B cell (primary cell): ENCODE measurements around the gene DPH6. TPM values are rescaled to one million over a fixed set of nuclear protein-coding genes. Genes with fewer than 3 reads are reported as not detected.

Experiments used
- ATAC-seq: fragments of 200-7000 bp; cut with Tn5 transposase; one replicate; pipeline ENCODE4 v1.10.0; 2021; ENCODE audit warnings: low read depth, mild to moderate bottlenecking, moderate number of reproducible peaks, moderate library complexity
- CTCF ChIA-PET: fragments of 350-600 bp; sonication (Branson Sonifier 250); formaldehyde crosslinking; loops from one replicate; lab custom pipeline; 2021; ENCODE audit warnings: antibody characterized with exemption, inconsistent platforms; lab: Charles Lee
- POLR2A ChIA-PET: fragments of 350-600 bp; sonication (Branson Sonifier 250); formaldehyde crosslinking; loops from one replicate; lab custom pipeline; 2021; ENCODE audit warnings: antibody characterized with exemption; lab: Charles Lee
- DNase-seq: peaks from one replicate; pipeline ENCODE4 v3.0.0; 2013
- H2AFZ ChIP-seq: 2 replicates; pipeline ENCODE4 v1.6.1; 2012; ENCODE audit warnings: mild to moderate bottlenecking, low read depth, low read length; ENCODE audit not compliant: insufficient read depth, poor library complexity, severe bottlenecking
- H3K27ac ChIP-seq, 2 donors: 1 replicate in 1 of 2; 2 replicates in 1 of 2; pipeline ENCODE4 v1.5.1; 2012 to 2013; ENCODE audit warnings: low read length in 2 of 2, mild to moderate bottlenecking in 2 of 2, moderate library complexity in 1 of 2
- H3K27me3 ChIP-seq, 4 experiments: fragments of 200-600 bp in 1 of 4; sonication (generic) in 1 of 4; replicated peaks in 1 of 4; 1 replicate in 2 of 4; 2 replicates in 2 of 4; pipeline versions ENCODE4 v1.6.1 to v1.7.0; 2013 to 2016; ENCODE audit warnings: low read length in 3 of 4, mild to moderate bottlenecking in 2 of 4, mixed read lengths in 1 of 4, moderate library complexity in 1 of 4; ENCODE audit not compliant: insufficient read depth in 4 of 4, control insufficient read depth in 3 of 4; ENCODE audit errors: control extremely low read depth in 1 of 4
- H3K36me3 ChIP-seq, 2 experiments: replicated peaks in 1 of 2; 1 replicate in 1 of 2; 2 replicates in 1 of 2; pipeline versions ENCODE4 v1.6.1 to v1.7.1; 2013; ENCODE audit warnings: low read length in 1 of 2; ENCODE audit not compliant: insufficient read depth in 2 of 2, control insufficient read depth in 1 of 2; ENCODE audit errors: control extremely low read depth in 1 of 2, extremely low read depth in 1 of 2
- H3K4me1 ChIP-seq, 2 donors: fragments of 200-600 bp in 1 of 2; sonication (generic) in 1 of 2; 1 replicate in 1 of 2; 2 replicates in 1 of 2; pipeline versions ENCODE4 v1.5.1 to v1.6.1; 2013 to 2017; ENCODE audit warnings: low read length in 2 of 2; ENCODE audit not compliant: control insufficient read depth in 2 of 2, insufficient read depth in 2 of 2
- H3K4me2 ChIP-seq: replicated peaks from 2 replicates; pipeline ENCODE3; 2012; ENCODE audit warnings: mild to moderate bottlenecking, low read depth, low read length; ENCODE audit not compliant: poor library complexity, severe bottlenecking
- H3K4me3 ChIP-seq, 5 experiments: fragments of 200-600 bp in 1 of 5; sonication (generic) in 1 of 5; 1 replicate in 3 of 5; 2 replicates in 2 of 5; pipeline versions ENCODE4 v1.5.1 to v1.7.0; 2011 to 2016; ENCODE audit warnings: low read length in 4 of 5, mild to moderate bottlenecking in 4 of 5, low read depth in 2 of 5, control low read depth in 1 of 5, moderate library complexity in 1 of 5; ENCODE audit not compliant: insufficient read depth in 1 of 5; ENCODE audit errors: control extremely low read depth in 1 of 5, extremely low read depth in 1 of 5
- H3K79me2 ChIP-seq: fragments of 200-600 bp; sonication (generic); one replicate; pipeline ENCODE4 v1.6.0; 2016; ENCODE audit warnings: low read length; ENCODE audit not compliant: control insufficient read depth, insufficient read depth
- H3K9ac ChIP-seq: fragments of 200-600 bp; sonication (generic); 2 replicates; pipeline ENCODE4 v1.6.1; 2017; ENCODE audit warnings: mild to moderate bottlenecking, low read length, moderate library complexity
- H3K9me3 ChIP-seq, 3 donors: one replicate each; pipeline versions ENCODE4 v1.6.1 to v1.7.1; 2013; ENCODE audit warnings: low read length in 2 of 3; ENCODE audit not compliant: control insufficient read depth in 2 of 3, insufficient read depth in 1 of 3; ENCODE audit errors: control extremely low read depth in 1 of 3
- H4K20me1 ChIP-seq: 2 replicates; pipeline ENCODE4 v1.6.0; 2012; ENCODE audit warnings: mild to moderate bottlenecking, low read length; ENCODE audit not compliant: insufficient read depth, control insufficient read depth, poor library complexity, severe bottlenecking
- H3K27ac Mint-ChIP-seq: one replicate; pipeline ENCODE4 v1.8.0; 2021; ENCODE audit warnings: mixed read lengths
- H3K27me3 Mint-ChIP-seq: one replicate; pipeline ENCODE4 v1.8.0; 2021; ENCODE audit warnings: mixed read lengths
- H3K4me1 Mint-ChIP-seq: one replicate; pipeline ENCODE4 v1.8.0; 2021; ENCODE audit warnings: mixed read lengths
- H3K4me3 Mint-ChIP-seq: one replicate; pipeline ENCODE4 v1.8.0; 2021; ENCODE audit warnings: mixed read lengths
- H3K9me3 Mint-ChIP-seq: one replicate; pipeline ENCODE4 v1.8.0; 2022; ENCODE audit warnings: mixed read lengths; ENCODE audit not compliant: insufficient read depth
- CTCF ChIP-seq: fragments of 200-600 bp; IDR thresholded peaks from one replicate; pipeline ENCODE4 v1.8.0; 2022; ENCODE audit warnings: antibody characterized with exemption, mild to moderate bottlenecking
- EZH2 ChIP-seq: IDR thresholded peaks from 2 replicates; pipeline ENCODE4 v1.6.1; 2012; ENCODE audit warnings: borderline replicate concordance, low read depth, mild to moderate bottlenecking, moderate library complexity, low read length; ENCODE audit not compliant: insufficient read depth, poor library complexity, severe bottlenecking
- WGBS: methylation state at CpG from one replicate; pipeline ENCODE4 v1.1.5; 2013; ENCODE audit warnings: missing lambda C conversion rate; ENCODE audit not compliant: insufficient coverage; 5-methylcytosine and 5-hydroxymethylcytosine counted together
- intact Hi-C: fragments of 100-400 bp; cut with micrococcal nuclease; formaldehyde crosslinking; loops from one replicate; pipeline ENCODE4 v1.10.0; 2022
- polyA plus RNA-seq: library from polyadenylated mRNA; depleted of rRNA; stranded (reverse); fragments of >200 nt; gene quantifications from 2 replicates; pipeline ENCODE4 v1.2.3, GENCODE V29; 2012
- total RNA-seq, 2 donors: library from RNA; stranded (reverse); fragments of 120-200 nt in 1 of 2; gene quantifications; 1 replicate in 1 of 2; 2 replicates in 1 of 2; pipeline versions ENCODE4 v1.2.3 to v1.2.4, GENCODE V29; 2013 to 2022

The DPH6 gene
- total and polyA plus RNA-seq, 2 donors (not counting 1 experiment from before 2014, with no cell fraction given), result 5.4 to 13.3 TPM

- Histone ChIP-seq H3K9me3 (no peaks in the 10 kb centered on the region), H3K27ac (no peak overlapping the region), H3K79me2 (no peaks in the 10 kb centered on the region), H3K4me3 (no peak overlapping the region), H3K4me2 (no peak overlapping the region), H2AFZ (no peak overlapping the region), H3K36me3 (peaks cover 3% of the 10 kb centered on the region in 2 experiments), H3K4me1 (no peaks in the 10 kb centered on the region), H3K9ac (no peak overlapping the region), H4K20me1 (no peaks in the 10 kb centered on the region), H3K27me3 (no peaks in the 10 kb centered on the region)
- intact Hi-C loops, result no loop called here
- Mint-ChIP-seq H3K9me3 (no peaks in the 10 kb centered on the region), H3K4me1 (no peaks in the 10 kb centered on the region), H3K4me3 (no peak overlapping the region), H3K27me3 (no peaks in the 10 kb centered on the region), H3K27ac (no peak overlapping the region)
- TF ChIP-seq CTCF (no peak), EZH2 (no peak)
- no peak for DNase-seq
- ChIA-PET POLR2A (no interaction called here), CTCF (interaction anchor here (0.8 to 4.1 kb wide), 2 partner anchors 53 to 367 kb away, joined by 4 to 23 read pairs; no protein-coding TSS in a partner anchor)
- no peak for ATAC-seq
- WGBS, result 100% methylated on average over 2 of the region's 4 CpGs
Observed at GRCh38 chr15:35445891-35446290, 100.1 kb downstream of the DPH6 start.

- Histone ChIP-seq H2AFZ (no peak overlapping the region), H3K27me3 (no peaks in the 10 kb centered on the region), H3K9me3 (no peaks in the 10 kb centered on the region), H3K9ac (no peak overlapping the region), H3K4me1 (no peaks in the 10 kb centered on the region), H3K79me2 (no peaks in the 10 kb centered on the region), H4K20me1 (no peaks in the 10 kb centered on the region), H3K36me3 (peaks cover 2 to 3% of the 10 kb centered on the region in 2 experiments), H3K4me2 (no peak overlapping the region), H3K27ac (no peak overlapping the region), H3K4me3 (no peak overlapping the region)
- ATAC-seq (no peak), DNase-seq (peak; percentile 26)
- intact Hi-C loops, result no loop called here
- TF ChIP-seq CTCF (peak; percentile 81), EZH2 (no peak)
- H3K9me3 Mint-ChIP-seq, result no peaks in the 10 kb centered on the region
- no peak overlapping the region for H3K4me3 Mint-ChIP-seq
- whole genome bisulfite sequencing, result no CpG with 5 or more reads among the region's 1 CpG
- H3K27me3 Mint-ChIP-seq, result no peaks in the 10 kb centered on the region
- no peak overlapping the region for H3K27ac Mint-ChIP-seq
- no peaks in the 10 kb centered on the region for H3K4me1 Mint-ChIP-seq
- CTCF ChIA-PET, result interaction anchor here (0.6 to 4.1 kb wide), 18 partner anchors 12 to 369 kb away, joined by 3 to 23 read pairs (median 4); no protein-coding TSS in a partner anchor
- POLR2A ChIA-PET, result no interaction called here
Observed at GRCh38 chr15:35444557-35445204, 101.3 kb downstream of the DPH6 start.
